GM12801 (cell line): ENCODE results near the gene VTI1A.

Source experiments
- TF ChIP-seq, protein P1 (sequence below): IDR thresholded peaks from one replicate; pipeline ENCODE4 v1.5.1; 2011; ENCODE audit warnings: control low read depth; ENCODE audit not compliant: insufficient read length; ENCODE audit errors: extremely low read depth

Gene VTI1A

DNA sequence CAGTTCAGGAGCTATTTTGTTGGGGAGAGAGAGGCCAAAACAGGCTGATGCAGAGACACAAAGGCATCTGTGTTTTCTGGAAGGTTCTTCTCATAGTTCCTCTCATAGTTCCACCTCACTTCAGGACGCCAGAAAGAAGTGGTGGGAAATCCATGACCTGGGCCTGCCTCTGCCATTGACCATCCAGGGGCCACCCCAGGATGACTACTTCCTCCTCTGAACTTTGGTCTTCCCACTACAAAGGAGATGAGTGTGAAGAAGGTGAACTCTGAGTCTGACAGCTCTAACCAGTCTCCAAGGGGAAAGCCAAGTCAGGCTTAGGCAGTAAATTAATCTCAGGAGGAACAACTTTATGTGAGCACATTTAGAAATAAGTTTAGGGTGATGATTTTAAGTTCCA is 327.2 kb downstream of the VTI1A start:
- TF ChIP-seq, protein P1, sequence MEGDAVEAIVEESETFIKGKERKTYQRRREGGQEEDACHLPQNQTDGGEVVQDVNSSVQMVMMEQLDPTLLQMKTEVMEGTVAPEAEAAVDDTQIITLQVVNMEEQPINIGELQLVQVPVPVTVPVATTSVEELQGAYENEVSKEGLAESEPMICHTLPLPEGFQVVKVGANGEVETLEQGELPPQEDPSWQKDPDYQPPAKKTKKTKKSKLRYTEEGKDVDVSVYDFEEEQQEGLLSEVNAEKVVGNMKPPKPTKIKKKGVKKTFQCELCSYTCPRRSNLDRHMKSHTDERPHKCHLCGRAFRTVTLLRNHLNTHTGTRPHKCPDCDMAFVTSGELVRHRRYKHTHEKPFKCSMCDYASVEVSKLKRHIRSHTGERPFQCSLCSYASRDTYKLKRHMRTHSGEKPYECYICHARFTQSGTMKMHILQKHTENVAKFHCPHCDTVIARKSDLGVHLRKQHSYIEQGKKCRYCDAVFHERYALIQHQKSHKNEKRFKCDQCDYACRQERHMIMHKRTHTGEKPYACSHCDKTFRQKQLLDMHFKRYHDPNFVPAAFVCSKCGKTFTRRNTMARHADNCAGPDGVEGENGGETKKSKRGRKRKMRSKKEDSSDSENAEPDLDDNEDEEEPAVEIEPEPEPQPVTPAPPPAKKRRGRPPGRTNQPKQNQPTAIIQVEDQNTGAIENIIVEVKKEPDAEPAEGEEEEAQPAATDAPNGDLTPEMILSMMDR: no peak

DNA sequence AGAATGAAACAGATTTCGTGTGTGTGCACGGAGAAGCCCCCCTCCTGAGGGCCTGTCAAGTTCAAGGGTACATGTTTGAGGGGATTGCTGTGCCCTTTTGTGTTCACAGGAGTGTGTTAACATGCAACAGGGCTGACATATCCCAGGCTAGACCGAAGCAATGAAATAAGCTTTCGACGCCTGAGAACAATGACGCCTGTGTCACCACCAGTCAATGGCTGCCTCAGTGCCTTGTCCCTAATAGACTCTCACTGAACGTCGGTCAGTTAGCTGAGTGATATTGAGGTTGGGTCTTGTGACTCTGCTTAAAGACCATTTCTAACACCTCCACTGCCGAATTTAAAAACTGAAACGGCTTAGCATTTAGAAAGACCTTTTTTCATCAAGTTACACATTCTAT is 327.8 kb downstream of the VTI1A start:
- TF ChIP-seq, protein P1: no peak

DNA sequence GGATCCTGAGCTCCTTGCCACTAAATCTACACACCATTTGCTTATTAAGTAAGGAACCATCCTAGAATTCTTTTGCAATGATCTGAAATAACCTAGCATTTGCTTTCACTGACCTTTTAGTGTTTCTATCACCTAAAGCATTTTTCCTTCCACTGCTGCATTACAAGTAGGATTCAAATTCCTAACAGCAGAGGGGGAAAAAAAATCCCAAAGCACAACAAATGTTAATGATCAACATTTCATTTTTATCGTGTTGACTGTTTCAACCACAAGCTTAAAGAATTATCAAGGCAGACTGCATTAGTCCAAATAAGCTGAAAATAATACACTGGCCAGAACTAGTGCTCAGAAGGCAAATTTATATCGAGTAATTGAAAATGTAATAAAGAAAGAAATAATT is 328.4 kb downstream of the VTI1A start:
- TF ChIP-seq, protein P1: no peak

DNA sequence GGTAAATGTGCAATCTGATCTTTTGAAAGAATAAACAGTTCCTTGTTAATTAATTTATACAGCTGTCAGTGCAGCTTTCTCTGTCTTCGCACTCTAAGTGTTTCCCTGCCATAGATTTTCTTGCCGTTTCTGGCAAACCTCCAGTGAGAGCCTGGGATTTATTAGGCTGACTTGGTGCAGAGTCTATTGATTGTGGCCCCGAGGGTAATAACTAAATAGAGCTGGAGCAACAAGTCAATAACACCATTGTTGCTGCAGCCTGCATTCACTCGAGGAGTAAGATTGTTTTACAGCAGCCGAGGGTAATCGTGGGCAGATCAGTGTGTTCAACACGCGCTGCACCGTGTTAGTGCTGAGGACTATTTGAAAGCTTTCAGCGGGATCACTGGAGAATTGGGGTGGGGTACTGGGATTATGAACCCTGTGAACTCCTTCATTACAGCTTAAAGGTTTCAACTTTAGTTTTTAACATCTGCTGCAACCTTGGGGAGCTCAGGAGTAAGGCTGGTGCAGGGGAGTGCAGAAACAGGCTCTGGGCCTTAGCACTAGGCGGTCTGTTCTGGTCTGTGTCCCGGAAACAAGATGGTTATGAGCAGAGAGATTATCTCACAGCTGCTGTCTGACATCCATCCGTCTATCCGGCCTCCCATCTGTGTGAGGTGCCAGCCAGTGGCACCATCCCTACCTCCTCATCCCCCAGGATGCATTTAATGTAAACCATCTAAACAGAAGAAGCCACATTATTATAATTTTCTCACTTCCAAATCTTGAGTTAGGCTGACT is 329.1 kb downstream of the VTI1A start:
- TF ChIP-seq, protein P1: no peak

DNA sequence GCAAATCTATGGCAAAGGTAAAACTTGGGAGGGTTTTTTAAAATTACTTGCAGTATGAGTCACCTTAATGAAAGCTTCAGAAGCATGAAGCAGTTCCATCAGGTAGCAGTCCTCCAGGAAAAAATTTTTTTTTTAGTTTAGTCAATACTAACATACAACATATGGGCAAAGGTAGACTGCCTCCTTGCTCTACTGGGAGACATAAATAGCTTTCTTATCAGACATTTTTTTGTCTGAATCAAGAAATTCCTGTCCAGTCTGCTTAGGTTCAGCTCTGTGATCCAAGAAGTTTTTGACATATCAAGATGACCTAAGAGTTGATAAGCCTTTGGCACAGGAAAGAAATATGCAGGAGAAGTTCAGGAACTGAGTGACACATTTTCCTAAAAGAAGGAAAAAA is 331.6 kb downstream of the VTI1A start:
- TF ChIP-seq, protein P1: no peak

DNA sequence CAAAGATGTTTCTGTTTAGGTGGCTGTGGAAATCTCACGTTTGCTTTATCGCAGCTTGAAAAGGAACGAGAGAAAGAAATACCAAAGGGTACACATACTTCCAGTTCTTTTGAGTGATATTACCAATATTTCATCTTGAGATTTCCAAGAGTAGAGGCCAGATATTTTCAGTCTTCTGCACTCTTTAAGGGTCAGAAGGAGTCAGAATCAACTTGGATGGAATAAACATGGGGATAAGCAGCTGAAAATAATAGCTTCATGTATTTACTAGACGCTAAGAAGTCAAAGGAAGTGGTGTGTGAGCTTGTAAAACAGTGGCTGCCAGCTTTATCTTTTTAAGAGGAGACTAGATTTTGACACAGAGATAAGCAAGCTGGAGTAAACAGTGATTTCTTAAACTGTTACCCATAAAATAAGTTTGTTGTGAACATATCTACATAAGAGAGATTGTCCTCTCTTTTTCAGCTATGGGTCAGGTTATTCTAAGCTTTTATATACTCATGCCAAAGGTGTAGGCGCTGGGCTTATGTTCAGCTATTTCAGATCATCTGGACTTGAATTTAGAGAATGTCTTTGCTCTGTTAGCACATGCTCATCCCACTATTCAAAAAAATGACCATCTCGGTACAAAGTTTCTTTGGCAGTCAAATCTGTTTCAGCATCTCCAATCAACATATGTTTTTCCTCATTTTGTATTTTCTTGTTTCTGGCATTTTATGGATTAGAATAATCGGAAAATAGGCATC is 332.2 kb downstream of the VTI1A start:
- TF ChIP-seq, protein P1: no peak

DNA sequence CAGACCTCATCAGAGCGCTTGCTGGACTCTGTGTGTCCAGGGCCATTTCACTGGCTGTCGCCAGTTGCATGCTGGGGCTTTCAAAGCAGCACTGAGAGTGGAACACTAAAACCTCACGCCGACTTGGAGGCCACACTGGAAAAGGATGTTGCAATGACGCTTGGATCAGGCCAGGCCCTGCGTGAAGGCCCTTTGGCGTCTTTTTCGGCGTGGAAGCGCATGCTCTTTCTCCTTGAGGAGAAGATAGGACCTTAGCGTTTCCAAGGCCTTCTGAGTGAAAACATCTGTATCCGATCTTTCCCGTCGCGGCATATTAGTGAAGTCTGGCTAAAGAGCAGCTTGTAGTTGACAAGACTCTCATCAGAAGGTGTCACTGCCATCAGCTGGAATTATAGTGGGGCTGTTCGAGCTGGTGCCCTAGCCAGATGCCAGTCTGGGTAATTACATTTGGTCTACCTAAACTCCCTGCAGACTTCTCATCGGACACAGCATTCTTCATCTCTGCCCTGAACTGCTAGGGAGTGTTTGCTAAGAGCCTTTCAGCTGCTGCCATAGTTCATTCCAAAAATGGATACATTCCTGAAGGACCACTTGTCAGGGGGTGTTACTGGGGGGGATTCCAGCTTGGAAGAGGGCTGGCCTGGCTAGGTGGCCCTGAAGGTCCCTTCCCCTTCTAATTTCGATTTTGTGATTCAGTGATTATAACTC is 335.3 kb downstream of the VTI1A start:
- TF ChIP-seq, protein P1: no peak
